Suprapubic skin (tissue), 3 donors: ENCODE data around the gene EEPD1.

Experiments used
- POLR2A ChIP-seq, 2 donors: fragments of 450-650 bp; IDR thresholded peaks; one replicate each; pipeline ENCODE4 v1.6.1; 2017; ENCODE audit warnings: antibody characterized with exemption in 2 of 2, mild to moderate bottlenecking in 2 of 2, moderate library complexity in 2 of 2
- TF ChIP-seq, protein P1 (sequence below), 2 donors: fragments of 200-600 bp in 1 of 2; fragments of 450-650 bp in 1 of 2; sonication (generic) in 1 of 2; IDR thresholded peaks; one replicate each; pipeline ENCODE4 v1.5.1; 2016 to 2019; ENCODE audit warnings: antibody characterized with exemption in 2 of 2, mild to moderate bottlenecking in 1 of 2, moderate library complexity in 1 of 2

DNA sequence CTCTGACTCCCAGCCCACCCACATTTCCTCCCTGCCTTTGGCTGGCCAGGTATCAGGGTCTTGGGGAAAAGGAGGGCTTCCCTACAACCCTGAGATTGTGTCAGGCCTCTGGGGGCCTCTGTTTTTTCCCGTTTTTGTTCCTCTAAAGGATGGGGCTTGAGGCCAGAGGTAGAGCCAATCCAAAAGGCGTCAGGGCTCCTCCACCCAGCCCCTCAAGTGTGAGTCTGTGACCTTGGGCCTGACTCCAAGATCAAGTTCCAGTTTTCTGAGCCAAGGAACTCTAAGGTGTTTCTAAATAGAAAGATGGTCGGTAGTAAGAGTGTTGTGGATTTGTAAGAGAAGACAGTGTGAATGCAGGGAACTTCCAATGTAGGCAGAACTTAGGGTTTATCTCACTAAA lies 6.6 kb downstream of the EEPD1 start:
- TF ChIP-seq, protein P1, sequence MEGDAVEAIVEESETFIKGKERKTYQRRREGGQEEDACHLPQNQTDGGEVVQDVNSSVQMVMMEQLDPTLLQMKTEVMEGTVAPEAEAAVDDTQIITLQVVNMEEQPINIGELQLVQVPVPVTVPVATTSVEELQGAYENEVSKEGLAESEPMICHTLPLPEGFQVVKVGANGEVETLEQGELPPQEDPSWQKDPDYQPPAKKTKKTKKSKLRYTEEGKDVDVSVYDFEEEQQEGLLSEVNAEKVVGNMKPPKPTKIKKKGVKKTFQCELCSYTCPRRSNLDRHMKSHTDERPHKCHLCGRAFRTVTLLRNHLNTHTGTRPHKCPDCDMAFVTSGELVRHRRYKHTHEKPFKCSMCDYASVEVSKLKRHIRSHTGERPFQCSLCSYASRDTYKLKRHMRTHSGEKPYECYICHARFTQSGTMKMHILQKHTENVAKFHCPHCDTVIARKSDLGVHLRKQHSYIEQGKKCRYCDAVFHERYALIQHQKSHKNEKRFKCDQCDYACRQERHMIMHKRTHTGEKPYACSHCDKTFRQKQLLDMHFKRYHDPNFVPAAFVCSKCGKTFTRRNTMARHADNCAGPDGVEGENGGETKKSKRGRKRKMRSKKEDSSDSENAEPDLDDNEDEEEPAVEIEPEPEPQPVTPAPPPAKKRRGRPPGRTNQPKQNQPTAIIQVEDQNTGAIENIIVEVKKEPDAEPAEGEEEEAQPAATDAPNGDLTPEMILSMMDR (IDR thresholded peaks at IDR 0.05) = no peak
- TF ChIP-seq POLR2A (IDR thresholded peaks at IDR 0.05) = no peak
